GM18868 (cell line): ENCODE measurements around the gene PPP3CA.
"Not testable (repeated sequence)": the region's sequence is repeated elsewhere in the genome, so short reads cannot be mapped to it uniquely, and the experiment has no call there.

Source experiments
- ATAC-seq: cut with Tn5 transposase; IDR thresholded peaks from one replicate; pipeline ENCODE4 v1.9.1; 2021; ENCODE audit warnings: mild to moderate bottlenecking, moderate library complexity; ENCODE audit not compliant: unreplicated experiment

The PPP3CA gene

GRCh38 chr4:101258883-101259282 is 88.4 kb downstream of the PPP3CA start:
- no peak for ATAC-seq

DNA sequence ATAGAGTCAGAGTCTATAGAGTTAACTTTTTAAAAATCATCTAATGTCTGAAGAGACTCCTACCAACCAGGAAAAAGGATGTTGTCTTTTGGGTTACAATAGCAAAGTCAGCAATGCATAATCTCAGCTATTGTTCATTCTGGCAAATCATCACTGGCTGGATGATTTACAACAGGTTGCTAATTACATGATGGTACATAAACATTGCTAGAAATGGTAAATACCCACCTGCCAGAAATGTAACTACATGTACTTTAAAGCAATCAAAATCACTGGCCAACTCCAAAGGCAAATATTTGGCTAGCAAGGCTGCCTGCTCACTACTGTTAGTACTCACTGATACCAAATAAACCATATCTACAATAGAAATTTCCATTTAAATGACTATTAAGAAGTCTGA is 91.1 kb downstream of the PPP3CA start:
- ATAC-seq = no peak

DNA sequence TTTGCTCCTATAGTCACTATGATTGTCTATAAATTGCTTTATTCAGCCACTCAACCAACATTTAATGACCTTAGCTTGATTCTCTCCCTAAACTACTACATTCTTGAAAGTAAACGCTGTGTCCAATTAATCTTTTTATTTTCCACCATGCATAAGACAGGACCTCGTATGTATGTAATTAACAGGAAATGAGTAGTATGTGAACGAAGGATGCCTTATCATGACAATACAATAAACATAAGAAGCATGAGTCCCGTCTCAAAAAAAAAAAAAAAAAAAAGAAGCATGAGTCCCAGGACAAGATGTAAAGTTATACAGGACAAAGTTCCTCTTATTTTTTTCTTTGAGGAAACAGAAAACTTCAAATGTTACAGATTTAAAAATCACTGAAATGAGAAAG is 92.5 kb downstream of the PPP3CA start:
- no peak for ATAC-seq

GRCh38 chr4:101253121-101253520 is 94.2 kb downstream of the PPP3CA start:
- ATAC-seq = no peak

DNA sequence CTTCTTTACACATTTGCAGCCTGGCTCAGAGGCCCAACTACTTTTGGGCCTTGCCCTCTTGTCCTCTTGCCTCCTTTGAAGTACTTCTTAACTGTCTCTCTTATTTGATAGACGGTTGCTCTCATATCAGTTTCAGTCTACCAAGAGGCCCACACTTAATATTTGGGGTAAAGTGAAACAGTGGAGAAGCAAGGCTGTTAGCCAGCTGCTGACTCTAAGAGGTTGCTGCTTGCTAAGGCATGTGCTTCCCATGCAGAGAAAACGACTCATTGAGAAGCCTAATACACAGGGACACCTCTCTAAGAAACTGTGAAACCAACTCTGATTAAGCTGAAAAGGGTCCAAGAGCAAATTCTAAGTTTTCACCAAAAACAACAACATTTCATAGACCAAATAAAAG is 94.6 kb downstream of the PPP3CA start:
- no peak for ATAC-seq

DNA sequence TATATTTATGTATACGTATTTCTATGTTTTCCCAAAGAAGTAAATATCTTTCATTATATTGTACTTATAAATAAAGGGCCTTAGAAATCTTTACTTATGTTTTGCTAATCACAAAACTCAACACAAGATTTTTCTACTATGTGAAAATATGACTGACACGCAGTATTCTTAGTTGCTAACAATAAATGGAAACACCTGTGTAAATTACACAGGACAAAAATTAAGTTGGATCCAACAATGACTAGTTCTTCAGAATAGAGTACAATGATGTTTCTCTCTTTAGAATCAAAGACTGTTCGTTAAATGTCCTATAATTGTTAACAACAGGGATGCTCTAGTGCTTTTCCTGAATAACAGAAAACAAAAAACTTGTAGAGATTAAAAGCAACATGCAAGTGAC is 96.1 kb downstream of the PPP3CA start:
- no peak for ATAC-seq

- no peak for ATAC-seq
These were observed 103.0 kb downstream of the PPP3CA start for GRCh38 chr4:101244349-101244748.

DNA sequence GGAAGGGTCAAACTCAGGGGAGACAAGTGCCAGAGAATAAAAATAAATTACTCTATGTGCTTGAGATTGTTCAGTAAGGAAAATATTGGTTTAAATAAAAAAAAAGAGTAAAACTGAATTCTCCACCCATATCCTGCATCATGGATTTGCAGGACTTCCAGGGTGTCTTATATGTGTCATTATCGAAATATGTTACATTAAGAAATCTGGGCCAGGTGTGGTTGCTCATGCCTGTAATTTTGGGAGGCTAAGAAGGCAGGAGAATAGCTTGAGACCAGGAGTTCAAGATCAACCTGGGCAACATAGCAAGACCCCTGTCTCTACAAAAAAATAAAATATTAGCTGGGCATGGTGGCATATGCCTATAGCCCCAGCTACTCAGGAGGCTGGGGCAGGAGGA is 104.9 kb downstream of the PPP3CA start:
- no peak for ATAC-seq

DNA sequence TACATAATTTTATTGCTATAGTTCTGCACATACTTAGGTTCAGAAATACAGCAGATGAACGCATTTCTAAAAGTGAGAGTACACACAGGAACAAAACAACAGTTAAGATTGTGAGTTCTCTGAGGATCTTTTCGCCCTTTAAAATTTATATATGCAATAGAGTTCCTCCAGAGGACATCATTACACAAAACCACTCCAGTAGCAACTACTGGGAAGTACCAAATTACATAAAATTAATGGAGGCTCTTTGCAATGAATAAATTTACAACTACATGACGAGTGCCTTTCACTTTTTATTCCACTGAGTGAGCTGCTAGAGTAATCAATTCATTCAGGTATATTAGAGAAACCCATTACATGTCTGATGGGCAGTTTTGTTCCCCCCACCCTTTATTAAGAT is 107.2 kb downstream of the PPP3CA start:
- ATAC-seq = no peak

DNA sequence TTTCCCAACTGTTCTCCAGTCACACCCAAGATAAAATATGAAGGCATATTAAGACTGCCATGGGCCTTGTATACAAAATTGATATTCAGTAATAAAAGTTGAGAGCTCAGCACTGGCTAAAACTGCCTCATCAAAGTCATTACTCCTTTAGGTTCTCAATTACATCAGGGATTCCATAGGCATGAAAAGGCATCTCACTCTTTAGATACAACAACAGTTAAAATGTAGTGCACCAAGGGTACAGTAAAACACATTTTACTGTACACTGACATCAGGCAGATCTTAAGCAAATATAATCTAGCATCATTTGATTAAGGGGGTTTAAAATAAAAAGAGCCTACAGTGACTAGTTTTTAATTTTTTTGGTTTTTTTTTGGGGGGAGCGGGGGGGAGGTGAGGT is 107.7 kb downstream of the PPP3CA start:
- ATAC-seq = no peak

GRCh38 chr4:101238706-101239105 is 108.6 kb downstream of the PPP3CA start:
- no peak for ATAC-seq

DNA sequence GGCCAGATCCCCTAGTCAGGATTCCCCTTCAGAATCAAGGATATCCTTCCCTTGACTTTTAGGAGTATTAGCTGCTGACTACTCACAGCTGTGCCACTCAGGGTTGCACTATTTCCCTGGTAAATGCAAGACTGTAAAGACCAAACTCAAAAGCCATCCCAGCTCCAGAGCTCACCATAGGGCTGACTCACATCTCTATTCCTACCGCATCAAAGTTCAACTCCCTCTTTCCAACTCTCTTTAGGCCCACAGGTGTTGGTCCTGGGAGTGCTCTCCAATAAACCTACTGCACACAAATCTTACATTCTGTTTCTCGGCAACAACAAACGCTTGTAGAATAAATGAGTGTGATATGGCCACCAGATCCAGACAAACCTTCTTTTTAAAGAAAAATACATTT is 109.6 kb downstream of the PPP3CA start:
- ATAC-seq = no peak

DNA sequence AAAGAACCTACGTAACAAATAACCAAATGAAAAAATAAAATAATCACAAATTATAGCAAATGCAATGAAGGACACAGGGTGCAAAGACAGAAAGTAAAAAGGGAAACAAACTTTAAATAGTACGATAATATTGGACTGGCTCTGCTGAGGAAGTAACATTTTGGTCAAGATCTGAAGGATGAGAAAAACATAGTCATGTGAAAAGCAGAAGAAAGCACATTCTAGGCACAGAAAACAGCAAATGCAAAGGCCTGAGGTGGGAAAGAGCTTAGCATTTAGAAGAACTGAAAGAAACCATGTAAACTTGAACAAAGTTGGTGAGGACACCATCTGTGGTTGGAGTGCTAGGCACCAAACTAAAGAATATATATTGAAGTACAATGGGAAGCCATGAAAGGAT is 111.2 kb downstream of the PPP3CA start:
- ATAC-seq = no peak

DNA sequence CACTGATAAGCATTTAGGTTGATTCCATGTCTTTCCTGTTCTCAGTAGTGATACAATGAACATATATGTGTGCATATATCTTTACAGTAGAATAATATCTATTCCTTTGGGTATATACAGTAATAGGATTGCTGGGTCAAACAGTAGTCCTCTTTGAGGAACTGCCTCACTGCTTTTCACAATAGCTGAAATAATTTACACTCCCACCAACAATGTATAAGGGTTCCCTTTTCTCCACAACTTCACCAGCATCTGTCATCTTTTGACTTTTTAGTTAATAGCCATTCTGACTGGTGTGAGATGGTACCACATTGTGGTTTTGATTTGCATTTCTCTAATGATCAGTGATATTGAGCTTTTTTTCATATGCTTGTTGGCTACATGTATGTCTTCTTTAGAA is 113.2 kb downstream of the PPP3CA start:
- not testable (repeated sequence) for ATAC-seq

DNA sequence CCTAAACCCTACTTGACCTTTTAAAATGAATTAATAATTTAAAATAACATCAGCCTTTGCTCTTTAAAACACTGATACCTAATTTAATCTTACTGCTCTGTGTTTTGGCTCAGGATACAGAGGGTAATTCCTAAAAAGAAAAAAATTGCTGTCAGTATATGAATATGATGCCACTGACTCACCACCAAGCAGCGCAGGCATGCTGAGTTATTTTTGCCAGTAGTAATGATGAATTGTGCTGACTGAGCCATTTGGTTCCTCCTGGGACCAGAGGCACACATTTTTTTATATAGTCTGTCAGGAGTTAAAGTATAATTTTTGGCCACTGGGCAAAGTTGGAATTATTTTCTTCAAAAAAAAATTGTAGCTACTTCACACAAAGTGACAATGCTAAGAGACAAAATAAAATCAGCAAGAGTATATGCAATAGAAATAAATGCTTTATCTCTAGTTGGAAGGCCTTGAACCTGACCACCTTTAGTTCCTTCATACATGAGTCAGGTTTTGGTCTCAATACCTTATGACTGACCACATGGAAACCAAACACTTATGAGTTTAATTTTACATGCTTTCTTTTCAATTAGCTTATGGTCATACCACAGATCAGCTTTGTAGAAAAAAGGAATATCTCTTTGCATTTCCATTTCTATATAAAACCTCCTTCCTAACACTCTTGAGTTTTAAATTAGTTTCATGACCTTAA is 115.1 kb downstream of the PPP3CA start:
- ATAC-seq = peak; percentile 72

DNA sequence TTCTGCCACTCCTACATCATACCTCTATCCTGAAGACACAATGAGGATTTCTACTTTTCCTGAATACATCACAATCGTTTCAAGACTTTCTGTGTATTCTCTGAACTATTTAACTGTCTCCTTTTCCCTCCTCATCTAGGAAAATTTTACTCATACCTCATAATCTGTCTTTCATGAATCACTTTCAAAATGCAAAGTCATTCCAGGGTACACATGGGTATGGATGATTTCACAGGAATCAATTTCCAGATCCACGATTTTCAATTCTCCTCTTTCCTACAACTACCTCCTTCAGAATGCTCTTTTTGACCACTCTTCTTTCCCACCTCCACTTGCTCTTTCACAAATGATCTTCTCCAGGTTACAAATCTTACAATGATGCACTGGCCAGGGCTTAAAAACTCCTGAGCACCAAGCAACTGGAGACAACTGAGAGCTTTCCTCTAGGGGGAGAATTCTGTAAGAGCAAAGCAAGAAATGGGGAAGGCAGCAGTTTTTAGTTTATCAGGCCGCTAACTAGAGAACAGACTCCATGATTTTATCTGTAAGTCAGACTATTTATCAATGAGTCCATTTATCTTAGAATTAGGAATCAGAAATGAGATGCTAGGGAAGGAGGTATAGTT is 116.4 kb downstream of the PPP3CA start:
- ATAC-seq = no peak

DNA sequence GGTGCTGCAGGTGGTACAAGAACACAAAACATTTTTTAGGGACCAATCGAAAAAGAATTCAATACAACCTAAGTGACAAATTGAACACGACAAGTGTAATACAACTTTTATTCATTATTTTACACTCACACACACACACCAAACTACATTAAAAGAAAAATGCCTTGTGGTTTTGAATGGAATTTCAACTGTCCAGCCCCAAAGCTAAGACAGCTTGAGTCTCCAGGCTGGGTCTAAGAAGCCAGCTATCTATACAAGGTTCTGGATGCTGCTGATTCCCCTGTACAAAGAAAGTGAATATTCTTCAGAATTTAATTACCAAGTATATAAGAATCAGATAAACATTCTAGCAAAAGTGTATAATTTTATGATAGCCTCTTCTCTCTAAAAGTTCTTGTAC is 118.2 kb downstream of the PPP3CA start:
- ATAC-seq = no peak

DNA sequence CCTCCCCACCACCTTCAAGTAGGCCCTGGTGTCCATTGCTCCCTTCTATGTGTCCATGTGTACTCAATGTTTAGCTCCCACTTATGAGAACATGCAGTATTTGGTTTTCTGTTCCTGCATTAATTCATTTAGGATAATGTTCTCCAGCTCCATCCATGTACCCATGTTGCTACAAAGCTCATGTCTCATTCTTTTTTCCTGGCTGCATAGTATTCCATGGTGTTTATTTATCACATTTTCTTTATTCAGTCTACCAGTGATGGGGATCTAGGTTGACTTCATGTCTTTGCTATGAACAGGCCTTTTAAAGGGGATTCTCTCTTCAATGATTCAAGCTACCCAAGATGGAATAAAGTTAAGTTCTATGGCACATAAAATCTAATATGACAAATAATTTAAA is 119.6 kb downstream of the PPP3CA start:
- no peak for ATAC-seq

DNA sequence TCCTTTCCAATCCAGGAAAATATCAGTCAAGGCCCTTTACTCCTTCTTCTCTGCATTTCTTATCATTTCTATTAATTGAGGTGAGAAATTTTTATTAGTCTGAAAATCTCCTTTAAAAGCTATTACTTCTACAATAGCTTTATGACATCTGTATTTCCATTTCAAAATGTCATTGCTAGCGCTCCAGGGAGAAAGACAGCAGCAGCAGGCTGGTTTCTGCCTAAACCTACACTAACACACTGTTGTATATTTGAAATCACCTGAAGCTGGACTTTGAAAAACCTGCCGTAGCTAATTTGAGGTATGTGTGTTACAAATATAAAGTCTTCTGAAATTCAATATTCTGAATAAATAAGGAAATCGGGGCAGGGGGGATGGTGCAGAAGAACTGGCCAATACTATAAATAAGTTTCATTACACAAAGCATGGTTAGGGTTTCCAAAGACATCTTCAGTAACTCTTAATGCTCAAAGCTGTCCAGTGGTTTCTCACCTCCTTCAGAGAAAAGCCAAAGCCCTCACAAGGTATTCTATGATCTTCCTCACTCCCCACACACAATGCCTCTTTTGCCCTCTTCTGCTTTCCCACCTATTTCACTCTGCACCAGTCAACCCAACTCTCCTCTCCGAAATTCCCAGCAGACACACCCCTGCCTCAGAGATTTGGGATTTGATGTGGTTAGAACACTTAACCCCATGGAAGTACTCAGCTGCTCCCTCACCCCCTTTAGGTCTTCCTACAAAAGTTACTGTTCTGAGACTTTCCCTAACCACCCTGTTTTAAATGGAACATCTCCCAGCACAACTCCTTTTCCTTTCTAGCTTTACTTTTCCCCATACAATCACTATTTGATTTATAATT is 122.7 kb downstream of the PPP3CA start:
- ATAC-seq = no peak

GRCh38 chr4:101222156-101222845 is 125.0 kb downstream of the PPP3CA start:
- no peak for ATAC-seq

- ATAC-seq = no peak
These were observed 126.0 kb downstream of the PPP3CA start for GRCh38 chr4:101221294-101221693.
